ENCODE results near the gene BCL2L13. TPM values are rescaled to one million over a fixed set of nuclear protein-coding genes. Genes with fewer than 3 reads are reported as not detected.
A peak's percentile ranks its signal among the peaks of the same experiment; 100 is the strongest.

The BCL2L13 gene
- total and polyA plus RNA-seq, 5 experiments from 2014 or later, result 32.3 to 52.2 (median 42.8) TPM

- no peak for ATAC-seq
- Mint-ChIP-seq H3K36me3 (peaks cover 0 to 62% (median 0%) of the 10 kb centered on the region in 3 donors), H3K27me3 (no peaks in the 10 kb centered on the region), H3K4me1 (peaks cover 4 to 9% (median 8%) of the 10 kb centered on the region in 4 donors), H3K4me3 (peak overlapping the region in 1 of 10 donors; percentile 43), H3K27ac (peak overlapping the region in 1 of 10 donors; percentile 55), H3K9me3 (no peaks in the 10 kb centered on the region)
- DNase-seq, result no peak
- POLR2A ChIA-PET, result interaction anchor here (0.6 kb wide), 1 partner anchor 38 kb away, joined by 3 read pairs; no protein-coding TSS in a partner anchor
Observed at GRCh38 chr22:17739196-17739975, 100.8 kb downstream of the BCL2L13 start.

- Mint-ChIP-seq H3K27ac (peak overlapping the region in 2 of 10 donors; percentile 56 to 70), H3K4me3 (no peak overlapping the region), H3K9me3 (no peaks in the 10 kb centered on the region), H3K36me3 (peaks cover 0 to 44% (median 0%) of the 10 kb centered on the region in 3 donors), H3K27me3 (no peaks in the 10 kb centered on the region), H3K4me1 (peaks cover 3 to 16% (median 7%) of the 10 kb centered on the region in 4 donors)
- DNase-seq, result peak in 1 of 10 donors; percentile 7
- ATAC-seq, result no peak
- POLR2A ChIA-PET, result interaction anchor here (1.4 to 2.2 kb wide), 2 partner anchors 10 to 43 kb away, joined by 5 to 10 read pairs; no protein-coding TSS in a partner anchor
Observed at GRCh38 chr22:17741866-17742526, 103.4 kb downstream of the BCL2L13 start.

DNA sequence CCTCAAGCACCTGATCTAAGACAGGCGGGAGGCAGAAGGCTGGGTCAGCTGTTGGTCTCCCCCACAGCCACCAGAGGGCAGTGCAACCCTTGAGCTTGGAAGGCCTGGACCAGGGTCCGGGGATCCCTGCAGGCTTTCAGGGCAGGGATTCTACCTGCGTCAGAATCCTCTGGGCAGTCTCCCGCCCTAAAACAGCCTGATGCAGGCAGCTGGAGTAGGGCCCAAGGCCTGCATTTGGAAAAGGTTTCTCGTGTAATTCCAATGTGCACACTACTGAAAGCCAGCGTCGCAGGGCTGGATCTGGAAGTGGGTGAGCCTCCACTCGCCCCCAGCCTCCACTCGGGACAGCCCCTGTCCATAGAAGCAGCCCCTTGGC lies 104.0 kb downstream of the BCL2L13 start:
- H3K27ac Mint-ChIP-seq, result peak overlapping the region in 5 of 10 donors; percentile 24 to 71 (median 70)
- peaks cover 3 to 16% (median 7%) of the 10 kb centered on the region in 4 donors for H3K4me1 Mint-ChIP-seq
- H3K36me3 Mint-ChIP-seq, result peaks cover 0 to 40% (median 0%) of the 10 kb centered on the region in 3 donors
- POLR2A ChIA-PET, result interaction anchor here (0.7 to 2.2 kb wide), 3 partner anchors 9 to 43 kb away, joined by 3 to 10 read pairs (median 5); no protein-coding TSS in a partner anchor
- DNase-seq, result peak; percentile 48 to 73 (median 59)
- peak; percentile 76 to 88 for ATAC-seq
- H3K9me3 Mint-ChIP-seq, result no peaks in the 10 kb centered on the region
- H3K4me3 Mint-ChIP-seq, result no peak overlapping the region
- no peaks in the 10 kb centered on the region for H3K27me3 Mint-ChIP-seq

GRCh38 chr22:17743661-17744411 lies 105.3 kb downstream of the BCL2L13 start:
- POLR2A ChIA-PET, result interaction anchor here (1.4 to 1.5 kb wide), 2 partner anchors 8 to 42 kb away, joined by 4 to 5 read pairs; no protein-coding TSS in a partner anchor
- H3K36me3 Mint-ChIP-seq, result peaks cover 0 to 31% (median 0%) of the 10 kb centered on the region in 3 donors
- no peaks in the 10 kb centered on the region for H3K9me3 Mint-ChIP-seq
- no peaks in the 10 kb centered on the region for H3K27me3 Mint-ChIP-seq
- H3K4me3 Mint-ChIP-seq, result no peak overlapping the region
- H3K27ac Mint-ChIP-seq, result peak overlapping the region in 4 of 10 donors; percentile 10 to 54 (median 44)
- DNase-seq (no peak), ATAC-seq (no peak)
- H3K4me1 Mint-ChIP-seq, result peaks cover 3 to 16% (median 7%) of the 10 kb centered on the region in 4 donors

DNA sequence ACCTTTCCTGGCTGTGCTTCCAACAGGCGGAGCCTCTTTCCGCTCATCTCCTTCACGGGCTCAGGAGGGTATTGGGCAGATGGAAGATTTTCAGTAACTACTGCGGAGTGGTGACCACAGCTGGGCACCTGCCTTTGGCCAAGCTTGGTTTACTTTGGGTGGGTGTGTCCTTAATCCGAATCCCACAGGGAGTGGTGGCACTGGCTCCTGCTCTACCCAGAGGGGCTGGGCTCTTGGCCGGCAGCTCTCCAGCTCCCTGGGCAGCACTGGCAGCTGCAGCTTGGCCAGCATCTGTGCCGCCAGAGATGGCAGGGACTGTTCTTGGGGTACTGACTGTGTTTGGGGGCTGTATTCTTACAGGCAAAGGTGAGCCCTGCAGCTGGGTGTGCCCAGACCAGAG lies 105.9 kb downstream of the BCL2L13 start:
- H3K27ac Mint-ChIP-seq, result peak overlapping the region in 7 of 10 donors; percentile 2 to 88 (median 53)
- H3K4me3 Mint-ChIP-seq, result no peak overlapping the region
- H3K9me3 Mint-ChIP-seq, result no peaks in the 10 kb centered on the region
- peaks cover 0 to 26% (median 2%) of the 10 kb centered on the region in 3 donors for H3K36me3 Mint-ChIP-seq
- POLR2A ChIA-PET, result interaction anchor here (1.5 kb wide), 1 partner anchor 41 kb away, joined by 4 read pairs; no protein-coding TSS in a partner anchor
- H3K27me3 Mint-ChIP-seq, result no peaks in the 10 kb centered on the region
- peaks cover 3 to 16% (median 7%) of the 10 kb centered on the region in 4 donors for H3K4me1 Mint-ChIP-seq
- DNase-seq (no peak), ATAC-seq (no peak)

DNA sequence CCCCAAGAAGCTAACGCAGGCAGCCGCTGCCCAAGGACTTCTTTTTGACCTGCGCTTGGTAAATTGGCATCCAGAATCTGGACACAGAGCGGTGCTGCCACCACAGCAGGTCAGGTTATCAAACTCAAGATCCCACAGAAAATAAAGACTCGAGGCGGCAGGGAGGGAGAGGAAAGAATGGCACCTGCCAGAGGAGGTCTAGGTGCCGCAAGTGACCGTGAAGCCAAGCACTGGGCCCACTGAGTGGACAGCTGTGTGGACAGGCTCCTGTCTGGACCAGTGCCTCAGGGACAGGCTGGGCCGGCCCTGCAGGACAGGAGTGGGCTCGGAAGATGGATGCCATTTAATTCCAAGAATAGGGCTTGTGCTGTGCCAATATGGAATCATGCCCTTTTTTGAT lies 108.4 kb downstream of the BCL2L13 start:
- POLR2A ChIA-PET, result no interaction called here
- Mint-ChIP-seq H3K36me3 (peaks cover 0 to 18% (median 4%) of the 10 kb centered on the region in 3 donors), H3K4me1 (peaks cover 3 to 15% (median 5%) of the 10 kb centered on the region in 4 donors), H3K4me3 (no peak overlapping the region), H3K27ac (peak overlapping the region in 4 of 10 donors; percentile 18 to 70 (median 36)), H3K27me3 (no peaks in the 10 kb centered on the region), H3K9me3 (no peaks in the 10 kb centered on the region)
- DNase-seq (no peak), ATAC-seq (no peak)

GRCh38 chr22:17748555-17749353 lies 110.2 kb downstream of the BCL2L13 start:
- no peaks in the 10 kb centered on the region for H3K9me3 Mint-ChIP-seq
- no peaks in the 10 kb centered on the region for H3K27me3 Mint-ChIP-seq
- peak in 1 of 2 donors; percentile 27 for ATAC-seq
- DNase-seq, result no peak
- H3K36me3 Mint-ChIP-seq, result peaks cover 0 to 16% (median 4%) of the 10 kb centered on the region in 3 donors
- peaks cover 2 to 20% (median 5%) of the 10 kb centered on the region in 4 donors for H3K4me1 Mint-ChIP-seq
- H3K27ac Mint-ChIP-seq, result no peak overlapping the region
- POLR2A ChIA-PET, result no interaction called here
- no peak overlapping the region for H3K4me3 Mint-ChIP-seq

- no peaks in the 10 kb centered on the region for H3K27me3 Mint-ChIP-seq
- DNase-seq (no peak), ATAC-seq (no peak)
- peaks cover 3 to 23% (median 10%) of the 10 kb centered on the region in 4 donors for H3K4me1 Mint-ChIP-seq
- no peak overlapping the region for H3K4me3 Mint-ChIP-seq
- POLR2A ChIA-PET, result no interaction called here
- no peaks in the 10 kb centered on the region for H3K9me3 Mint-ChIP-seq
- peak overlapping the region in 3 of 10 donors; percentile 34 to 59 (median 53) for H3K27ac Mint-ChIP-seq
- H3K36me3 Mint-ChIP-seq, result peaks cover 0 to 18% (median 4%) of the 10 kb centered on the region in 3 donors
Observed at GRCh38 chr22:17749605-17750395, 111.2 kb downstream of the BCL2L13 start.

GRCh38 chr22:17751596-17751995 lies 113.0 kb downstream of the BCL2L13 start:
- no peak for DNase-seq
- no peak for ATAC-seq
- Mint-ChIP-seq H3K27ac (peak overlapping the region in 1 of 10 donors; percentile 4), H3K4me3 (no peak overlapping the region), H3K36me3 (peaks cover 0 to 21% (median 4%) of the 10 kb centered on the region in 3 donors), H3K27me3 (no peaks in the 10 kb centered on the region), H3K9me3 (no peaks in the 10 kb centered on the region), H3K4me1 (peaks cover 7 to 16% (median 12%) of the 10 kb centered on the region in 4 donors)
- POLR2A ChIA-PET, result interaction anchor here (1.1 to 1.4 kb wide), 2 partner anchors 9 to 16 kb away, joined by 4 to 5 read pairs; no protein-coding TSS in a partner anchor

DNA sequence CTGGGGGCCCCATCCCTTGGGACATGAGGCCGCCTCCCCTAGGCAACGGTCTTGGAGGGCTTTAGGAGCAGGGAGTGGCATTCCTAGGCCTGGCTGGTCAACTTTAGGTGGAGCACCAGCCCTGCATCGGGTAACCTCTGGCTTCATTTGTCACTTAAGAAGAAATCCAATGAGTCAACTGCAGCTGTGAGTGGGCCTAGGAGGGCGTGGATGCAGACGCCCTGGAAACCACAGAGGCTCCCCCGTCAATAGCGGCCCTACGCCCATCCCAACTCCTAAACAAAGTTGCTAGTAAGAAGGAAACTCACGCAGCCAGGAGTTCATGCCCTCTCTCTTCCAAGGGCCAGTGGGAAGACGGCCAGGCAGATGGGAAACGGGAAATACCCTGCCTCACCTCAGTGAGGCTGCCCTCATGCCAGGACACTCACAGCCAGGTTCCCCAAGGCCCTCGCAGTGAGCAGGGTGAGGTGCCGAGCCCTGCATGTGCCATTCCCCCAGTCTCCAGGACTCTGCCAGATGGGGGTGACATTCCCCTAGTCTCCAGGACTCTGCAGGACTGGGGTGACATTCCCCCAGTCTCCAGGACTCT lies 114.9 kb downstream of the BCL2L13 start:
- DNase-seq, result no peak
- H3K27me3 Mint-ChIP-seq, result no peaks in the 10 kb centered on the region
- H3K4me1 Mint-ChIP-seq, result peaks cover 9 to 22% (median 20%) of the 10 kb centered on the region in 4 donors
- POLR2A ChIA-PET, result interaction anchor here (1.9 kb wide), 1 partner anchor 32 kb away, joined by 5 read pairs; no protein-coding TSS in a partner anchor
- ATAC-seq, result no peak
- H3K27ac Mint-ChIP-seq, result peak overlapping the region in 1 of 10 donors; percentile 27
- peaks cover 0 to 14% (median 4%) of the 10 kb centered on the region in 3 donors for H3K36me3 Mint-ChIP-seq
- no peak overlapping the region for H3K4me3 Mint-ChIP-seq
- H3K9me3 Mint-ChIP-seq, result no peaks in the 10 kb centered on the region

All from naive thymus-derived CD8-positive, alpha-beta T cell (primary cell).